Esophagus muscularis mucosa (tissue), 3 donors: ENCODE results near the gene GFI1B.

ENCODE experiments used
- POLR2AphosphoS5 ChIP-seq, 2 donors: sonication (generic); formaldehyde crosslinking; IDR thresholded peaks; one replicate each; pipeline ENCODE4 v1.6.1; 2017; ENCODE audit warnings: antibody characterized with exemption in 2 of 2
- TF ChIP-seq, protein P1 (sequence below), 3 experiments: fragments of 200-600 bp in 2 of 3; fragments of 450-650 bp in 1 of 3; sonication (generic) in 2 of 3; IDR thresholded peaks; one replicate each; pipeline ENCODE4 v1.5.1; 2017 to 2019; ENCODE audit warnings: antibody characterized with exemption in 3 of 3, mild to moderate bottlenecking in 2 of 3, moderate library complexity in 1 of 3

DNA sequence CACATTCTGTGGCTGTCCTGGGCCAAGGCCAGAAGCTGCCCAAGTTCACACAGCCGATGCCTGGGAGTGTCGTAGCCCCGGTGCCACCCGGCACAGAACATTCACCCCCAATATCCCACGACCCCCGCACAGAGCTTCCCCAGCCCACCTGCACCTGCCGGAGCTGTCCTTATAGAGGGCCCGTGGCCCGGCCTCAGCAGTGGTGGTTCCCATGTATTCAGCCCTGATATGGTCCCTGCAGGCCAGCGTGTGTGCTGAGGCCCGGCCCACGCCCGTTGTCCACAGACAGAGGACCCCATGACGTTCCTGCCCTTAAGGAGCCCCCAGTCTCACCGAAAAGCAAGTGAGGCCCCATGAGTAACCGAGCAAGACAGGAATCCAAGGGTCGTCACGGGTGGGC is 5.3 kb upstream of the GFI1B start:
- TF ChIP-seq, protein P1, sequence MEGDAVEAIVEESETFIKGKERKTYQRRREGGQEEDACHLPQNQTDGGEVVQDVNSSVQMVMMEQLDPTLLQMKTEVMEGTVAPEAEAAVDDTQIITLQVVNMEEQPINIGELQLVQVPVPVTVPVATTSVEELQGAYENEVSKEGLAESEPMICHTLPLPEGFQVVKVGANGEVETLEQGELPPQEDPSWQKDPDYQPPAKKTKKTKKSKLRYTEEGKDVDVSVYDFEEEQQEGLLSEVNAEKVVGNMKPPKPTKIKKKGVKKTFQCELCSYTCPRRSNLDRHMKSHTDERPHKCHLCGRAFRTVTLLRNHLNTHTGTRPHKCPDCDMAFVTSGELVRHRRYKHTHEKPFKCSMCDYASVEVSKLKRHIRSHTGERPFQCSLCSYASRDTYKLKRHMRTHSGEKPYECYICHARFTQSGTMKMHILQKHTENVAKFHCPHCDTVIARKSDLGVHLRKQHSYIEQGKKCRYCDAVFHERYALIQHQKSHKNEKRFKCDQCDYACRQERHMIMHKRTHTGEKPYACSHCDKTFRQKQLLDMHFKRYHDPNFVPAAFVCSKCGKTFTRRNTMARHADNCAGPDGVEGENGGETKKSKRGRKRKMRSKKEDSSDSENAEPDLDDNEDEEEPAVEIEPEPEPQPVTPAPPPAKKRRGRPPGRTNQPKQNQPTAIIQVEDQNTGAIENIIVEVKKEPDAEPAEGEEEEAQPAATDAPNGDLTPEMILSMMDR (IDR thresholded peaks at IDR 0.05) = no peak
- no peak for TF ChIP-seq POLR2AphosphoS5 (IDR thresholded peaks at IDR 0.05)
